G401 (cell line): ENCODE measurements around the gene METTL27. TPM values are rescaled to one million over a fixed set of nuclear protein-coding genes. Genes with fewer than 3 reads are reported as not detected.
"Not testable (repeated sequence)": the region's sequence is repeated elsewhere in the genome, so short reads cannot be mapped to it uniquely, and the experiment has no call there.

Source experiments
- DNase-seq: peaks from one replicate; pipeline ENCODE4 v3.0.0-alpha.2; 2015; ENCODE audit warnings: low spot score
- in situ Hi-C: cut with HindIII; loops from 2 replicates; pipeline ENCODE4 v1.10.0; 2016; ENCODE audit warnings: low sequenced_read_pairs, mixed read lengths
- total RNA-seq: library from RNA; depleted of rRNA; stranded (reverse); fragments of >200 nt; shearing (Covaris generic); gene quantifications from 2 replicates; pipeline ENCODE4 v1.2.3, GENCODE V29; 2014

METTL27 gene
- total RNA-seq, 1 experiment from 2014 or later: not detected

DNA sequence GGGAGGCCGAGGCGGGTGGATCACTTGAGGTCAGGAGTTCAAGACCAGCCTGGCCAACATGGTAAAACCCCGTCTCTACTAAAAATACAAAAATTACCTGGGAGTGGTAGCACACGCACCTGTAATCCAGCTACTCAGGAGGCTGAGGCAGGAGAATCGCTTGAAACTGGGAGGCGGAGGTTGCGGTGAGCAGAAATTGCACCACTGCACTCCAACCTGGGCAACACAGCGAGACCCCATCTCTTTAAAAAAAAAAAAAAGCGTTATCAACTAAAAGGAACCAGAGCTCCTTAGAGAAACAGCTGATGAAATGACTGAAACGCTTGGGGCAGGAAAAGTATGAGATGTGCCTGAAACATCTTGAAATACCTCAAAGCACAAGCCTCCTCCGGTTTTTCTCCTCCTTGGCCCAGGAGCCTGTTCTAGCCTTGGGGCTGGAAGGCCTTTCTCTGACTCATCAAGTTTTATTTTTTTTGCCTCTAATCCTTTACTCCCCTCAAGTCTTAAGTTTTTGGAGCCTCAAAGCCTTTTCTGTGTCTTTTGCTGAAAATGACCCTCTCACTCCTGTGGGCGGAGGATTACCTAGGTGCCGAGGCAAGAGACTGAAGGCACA lies 2.6 kb upstream of the METTL27 start:
- no peak for DNase-seq
- in situ Hi-C loops: no loop called here

GRCh38 chr7:73844131-73844547 lies 1.8 kb upstream of the METTL27 start:
- no peak for DNase-seq
- in situ Hi-C loops: no loop called here

GRCh38 chr7:73841689-73842066 lies 638 bp downstream of the METTL27 start:
- in situ Hi-C loops: no loop called here
- no peak for DNase-seq

- in situ Hi-C loops: no loop called here
- no peak for DNase-seq
These were observed 1.5 kb downstream of the METTL27 start for GRCh38 chr7:73840715-73841379.

GRCh38 chr7:73839743-73840714 lies 2.3 kb downstream of the METTL27 start:
- DNase-seq: no peak
- in situ Hi-C loops: no loop called here

DNA sequence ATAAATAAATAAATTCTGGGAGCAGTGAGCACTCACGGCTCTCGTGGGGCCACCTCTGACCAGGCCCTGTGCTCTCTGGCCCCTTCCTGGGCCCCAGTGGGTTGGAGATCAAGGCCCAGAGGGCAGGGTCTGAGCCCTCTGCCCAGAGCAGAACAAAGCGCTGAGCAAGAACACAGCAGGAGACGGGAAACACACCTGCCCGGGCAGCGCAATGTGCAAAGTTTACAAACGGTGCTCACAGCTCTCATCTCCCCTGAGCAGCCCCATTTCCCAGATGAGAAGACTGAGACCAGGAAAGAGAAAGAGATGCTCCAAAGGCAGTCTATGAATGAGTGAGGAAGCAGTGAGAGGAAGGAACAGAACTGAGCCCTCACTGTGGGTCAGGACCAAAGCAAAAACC lies 3.0 kb downstream of the METTL27 start:
- in situ Hi-C loops: no loop called here
- no peak for DNase-seq

GRCh38 chr7:73838642-73839041 lies 3.7 kb downstream of the METTL27 start:
- no peak for DNase-seq
- in situ Hi-C loops: no loop called here

DNA sequence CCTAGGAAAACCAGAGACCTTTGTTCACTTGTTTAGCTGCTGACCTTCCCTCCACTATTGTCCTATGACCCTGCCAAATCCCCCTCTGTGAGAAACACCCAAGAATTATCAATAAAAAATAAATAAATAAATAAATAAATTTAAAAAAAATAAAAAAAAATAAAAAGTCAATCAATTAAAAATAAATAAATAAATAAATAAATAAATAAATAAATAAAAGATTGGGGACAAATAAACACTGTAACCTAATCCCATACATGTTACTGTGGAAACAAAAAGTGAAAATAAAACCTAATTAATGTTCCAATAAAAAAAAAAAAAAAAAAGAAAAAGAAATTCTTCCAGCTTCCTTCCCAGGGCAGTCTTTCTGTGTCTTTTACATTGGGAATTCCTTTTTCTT lies 5.1 kb downstream of the METTL27 start:
- in situ Hi-C loops, DNase-seq: not testable (repeated sequence)

DNA sequence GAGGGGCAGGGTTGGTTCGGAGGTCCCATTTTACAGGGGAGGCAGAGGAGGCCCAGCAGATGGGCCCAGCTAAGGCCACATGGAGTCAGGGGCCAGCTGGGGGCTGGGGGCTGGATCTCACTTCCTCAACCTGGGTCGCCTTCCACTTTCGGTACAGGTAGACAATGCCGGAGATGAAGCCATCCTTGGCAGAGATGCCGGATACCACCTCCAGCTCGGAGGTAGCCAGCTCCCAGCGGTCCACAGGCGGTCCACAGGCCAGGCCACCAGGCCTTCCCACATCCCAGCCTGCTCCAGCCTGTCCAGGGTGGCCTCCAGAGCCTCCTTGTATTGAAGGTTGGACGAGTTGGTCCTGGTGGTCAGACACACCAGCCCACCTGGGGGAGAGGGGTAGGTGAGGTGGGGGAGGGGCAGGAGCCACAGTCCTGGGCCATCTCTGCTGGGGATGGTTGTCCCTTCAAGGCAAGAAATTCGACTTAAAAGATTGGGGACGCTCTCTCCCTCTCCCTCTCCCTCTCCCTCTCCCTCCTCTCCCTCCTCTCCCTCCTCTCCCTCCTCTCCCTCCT lies 7.6 kb downstream of the METTL27 start:
- in situ Hi-C loops: no loop called here
- no peak for DNase-seq

- in situ Hi-C loops: no loop called here
These were observed 8.9 kb downstream of the METTL27 start for GRCh38 chr7:73833251-73833919.

GRCh38 chr7:73832806-73833205 lies 9.5 kb downstream of the METTL27 start:
- in situ Hi-C loops: no loop called here
- no peak for DNase-seq

More at GRCh38 chr7:73833251-73833919, 8.9 kb downstream of the METTL27 start:
- DNase-seq: no peak

DNA sequence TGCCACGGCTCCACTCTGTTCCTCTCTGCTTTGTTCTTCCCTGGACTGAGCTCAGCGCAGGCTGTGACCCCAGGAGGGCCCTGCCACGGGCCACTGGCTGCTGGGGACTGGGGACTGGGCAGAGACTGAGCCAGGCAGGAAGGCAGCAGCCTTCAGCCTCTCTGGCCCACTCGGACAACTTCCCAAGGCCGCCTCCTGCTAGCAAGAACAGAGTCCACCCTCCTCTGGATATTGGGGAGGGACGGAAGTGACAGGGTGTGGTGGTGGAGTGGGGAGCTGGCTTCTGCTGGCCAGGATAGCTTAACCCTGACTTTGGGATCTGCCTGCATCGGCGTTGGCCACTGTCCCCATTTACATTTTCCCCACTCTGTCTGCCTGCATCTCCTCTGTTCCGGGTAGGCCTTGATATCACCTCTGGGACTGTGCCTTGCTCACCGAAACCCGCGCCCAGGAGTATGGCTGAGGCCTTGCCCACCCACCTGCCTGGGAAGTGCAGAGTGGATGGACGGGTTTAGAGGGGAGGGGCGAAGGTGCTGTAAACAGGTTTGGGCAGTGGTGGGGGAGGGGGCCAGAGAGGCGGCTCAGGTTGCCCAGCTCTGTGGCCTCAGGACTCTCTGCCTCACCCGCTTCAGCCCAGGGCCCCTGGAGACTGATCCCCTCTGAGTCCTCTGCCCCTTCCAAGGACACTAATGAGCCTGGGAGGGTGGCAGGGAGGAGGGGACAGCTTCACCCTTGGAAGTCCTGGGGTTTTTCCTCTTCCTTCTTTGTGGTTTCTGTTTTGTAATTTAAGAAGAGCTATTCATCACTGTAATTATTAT lies 10.3 kb downstream of the METTL27 start:
- no peak for DNase-seq
- in situ Hi-C loops: no loop called here

- DNase-seq: no peak
- in situ Hi-C loops: no loop called here
These were observed 10.8 kb downstream of the METTL27 start for GRCh38 chr7:73831584-73831833.

GRCh38 chr7:73830681-73831583 lies 11.4 kb downstream of the METTL27 start, which contains the start of gene CLDN4:
Gene CLDN4 (plus strand): TSS chr7:73830996. CDS start chr7:73831202, 206 bp downstream.
- in situ Hi-C loops: no loop called here
- no peak for DNase-seq

DNA sequence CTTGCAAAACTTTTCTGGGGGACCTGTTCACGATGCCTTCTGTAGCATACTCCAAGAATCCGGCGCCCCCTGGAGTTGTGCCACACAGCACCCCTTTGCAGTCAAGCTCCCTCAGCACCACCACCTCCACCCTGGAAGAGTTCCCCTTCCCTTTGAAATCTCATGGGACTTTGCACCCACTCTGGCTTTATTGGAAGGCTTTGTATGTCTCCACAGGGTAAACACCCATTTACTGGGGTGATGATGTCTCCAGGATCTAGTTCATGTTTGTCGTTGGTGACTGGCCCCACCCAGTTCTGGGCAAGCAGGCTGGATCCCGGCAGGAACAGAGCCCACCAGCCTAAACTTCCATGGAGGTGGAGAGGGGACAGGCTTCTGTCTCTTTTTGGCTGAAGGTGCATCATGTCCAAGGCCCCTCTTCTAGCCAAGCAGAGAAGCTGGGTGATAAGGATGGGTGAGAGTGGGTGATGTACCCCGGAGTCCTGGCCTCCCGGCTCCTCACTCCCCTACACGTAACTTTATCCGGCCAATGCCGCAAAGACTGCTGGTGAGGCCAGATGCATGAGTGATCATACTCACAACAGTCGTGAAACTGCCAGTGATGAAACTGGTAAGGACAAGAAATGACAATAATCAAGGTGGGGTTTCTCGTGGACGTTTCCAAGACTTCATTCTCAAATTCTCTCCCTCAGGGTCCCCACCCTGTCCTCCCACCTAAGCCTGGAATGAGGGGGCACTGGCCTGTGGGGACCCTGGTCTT lies 12.2 kb downstream of the METTL27 start:
- in situ Hi-C loops: no loop called here
- no peak for DNase-seq

- in situ Hi-C loops: no loop called here
- DNase-seq: no peak
These were observed 12.8 kb downstream of the METTL27 start for GRCh38 chr7:73829505-73829904.

DNA sequence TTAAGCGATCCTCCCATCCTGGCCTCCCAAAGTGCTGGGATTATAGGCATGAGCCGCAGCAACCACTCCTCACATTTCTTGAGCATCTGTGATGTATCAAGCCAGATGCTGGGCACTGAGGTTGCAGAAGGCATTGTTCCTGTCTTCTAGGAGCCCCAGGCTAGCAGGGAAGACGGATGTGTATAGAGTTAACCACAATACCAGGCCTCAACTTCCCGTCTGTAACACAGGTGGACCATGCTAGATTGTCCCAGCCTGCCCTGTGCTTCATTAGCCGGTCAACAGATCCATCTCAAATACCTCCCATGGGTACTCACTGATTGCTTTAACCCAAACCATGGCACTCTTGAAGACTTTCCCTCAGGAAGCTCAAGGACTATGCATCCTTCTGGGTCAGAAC lies 13.3 kb downstream of the METTL27 start:
- no peak for DNase-seq

More for the DNA sequence above, 13.3 kb downstream of the METTL27 start:
- in situ Hi-C loops: no loop called here
